Measurements from ENCODE around the gene THEM4. TPM values are rescaled to one million over a fixed set of nuclear protein-coding genes. Genes with fewer than 3 reads are reported as not detected.

The THEM4 gene
- total RNA-seq, 1 experiment from 2014 or later = 41.4 TPM

- H3K36me3 ChIP-seq (ENCODE audit: low read depth) = peaks cover 38% of the 10 kb centered on the region
- CTCF ChIA-PET = interaction anchor here (0.7 to 1.8 kb wide), 3 partner anchors 11 to 104 kb away, joined by 4 to 8 read pairs (median 4); partner anchors contain the start of gene THEM4
These were observed 11.3 kb downstream of the THEM4 start for GRCh38 chr1:151897991-151898431.

DNA sequence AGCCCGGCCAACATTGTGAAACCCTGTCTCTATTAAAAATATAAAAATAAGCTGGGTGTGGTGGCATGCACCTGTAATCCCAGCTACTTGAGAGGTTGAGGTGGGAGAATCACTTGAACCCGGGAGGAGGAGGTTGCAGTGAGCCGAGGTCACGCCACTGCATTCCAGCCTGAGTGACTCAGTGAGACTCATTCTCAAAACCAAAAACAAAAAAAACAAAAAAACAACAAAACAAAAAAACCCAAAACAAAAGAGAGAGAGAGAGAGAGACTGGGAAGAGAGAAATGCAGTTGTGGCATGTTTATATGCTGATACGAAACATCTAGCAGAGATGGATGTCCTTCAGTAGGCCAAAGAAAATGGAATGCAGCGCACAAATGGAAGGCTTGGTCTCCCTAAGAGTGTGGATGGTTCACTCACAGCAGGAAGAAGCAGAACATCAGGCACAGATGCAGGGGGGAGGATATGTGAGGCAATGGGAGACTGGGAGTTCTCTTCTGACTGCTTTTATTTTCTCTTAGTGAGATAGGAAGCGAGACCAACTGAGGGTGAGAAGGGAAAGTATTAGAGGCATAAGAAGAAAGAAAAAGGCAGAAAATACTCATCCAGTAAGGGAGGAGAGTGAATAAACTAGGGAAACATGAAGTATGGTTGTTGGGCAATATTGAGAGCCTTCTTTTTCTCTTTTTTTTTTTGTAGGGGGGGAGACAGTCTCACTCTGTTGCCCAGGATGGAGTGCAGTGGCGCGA lies 16.0 kb downstream of the THEM4 start:
- no peak overlapping the region for H3K27ac ChIP-seq
- ChIA-PET CTCF (no interaction called here), POLR2A (ENCODE audit: unreplicated experiment) (no interaction called here)
- H3K9me3 ChIP-seq (ENCODE audit: insufficient read depth, low read depth) = peaks cover 5% of the 10 kb centered on the region; the same call in 1 of the 2 replicates
- H3K36me3 ChIP-seq (ENCODE audit: low read depth) = peaks cover 51% of the 10 kb centered on the region
- no peak for TF ChIP-seq EZH2 (IDR thresholded peaks at IDR 0.05; ENCODE audit: low read depth)
- TF ChIP-seq, protein P1, sequence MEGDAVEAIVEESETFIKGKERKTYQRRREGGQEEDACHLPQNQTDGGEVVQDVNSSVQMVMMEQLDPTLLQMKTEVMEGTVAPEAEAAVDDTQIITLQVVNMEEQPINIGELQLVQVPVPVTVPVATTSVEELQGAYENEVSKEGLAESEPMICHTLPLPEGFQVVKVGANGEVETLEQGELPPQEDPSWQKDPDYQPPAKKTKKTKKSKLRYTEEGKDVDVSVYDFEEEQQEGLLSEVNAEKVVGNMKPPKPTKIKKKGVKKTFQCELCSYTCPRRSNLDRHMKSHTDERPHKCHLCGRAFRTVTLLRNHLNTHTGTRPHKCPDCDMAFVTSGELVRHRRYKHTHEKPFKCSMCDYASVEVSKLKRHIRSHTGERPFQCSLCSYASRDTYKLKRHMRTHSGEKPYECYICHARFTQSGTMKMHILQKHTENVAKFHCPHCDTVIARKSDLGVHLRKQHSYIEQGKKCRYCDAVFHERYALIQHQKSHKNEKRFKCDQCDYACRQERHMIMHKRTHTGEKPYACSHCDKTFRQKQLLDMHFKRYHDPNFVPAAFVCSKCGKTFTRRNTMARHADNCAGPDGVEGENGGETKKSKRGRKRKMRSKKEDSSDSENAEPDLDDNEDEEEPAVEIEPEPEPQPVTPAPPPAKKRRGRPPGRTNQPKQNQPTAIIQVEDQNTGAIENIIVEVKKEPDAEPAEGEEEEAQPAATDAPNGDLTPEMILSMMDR (conservative IDR thresholded peaks at IDR 0.05) = no peak
- intact Hi-C loops (cut with micrococcal nuclease; ENCODE audit: unreplicated experiment) = no loop called here
- no peaks in the 10 kb centered on the region for H4K20me1 ChIP-seq (ENCODE audit: insufficient read depth)
- no peak overlapping the region for H3K4me3 ChIP-seq
- no peak overlapping the region for H3K4me2 ChIP-seq
- no peak for DNase-seq
- no TSS peak for BruUV-seq (replicated peaks)
- peaks cover 26% of the 10 kb centered on the region for H3K4me1 ChIP-seq (replicated peaks; ENCODE audit: insufficient read depth)
- no peaks in the 10 kb centered on the region for H3K27me3 ChIP-seq (ENCODE audit: insufficient read depth, low read depth)
- peaks cover 22% of the 10 kb centered on the region for H3K79me2 ChIP-seq (ENCODE audit: low read depth)
- H2AFZ ChIP-seq = no peak overlapping the region
- no peaks in the 10 kb centered on the region for H3K9me2 ChIP-seq (ENCODE audit: insufficient read depth)
- H3F3A ChIP-seq (ENCODE audit: insufficient read depth, low read depth) = peaks cover 38% of the 10 kb centered on the region

More at GRCh38 chr1:151897991-151898431, 11.3 kb downstream of the THEM4 start:
- no peak overlapping the region for H2AFZ ChIP-seq
- POLR2A ChIA-PET (ENCODE audit: unreplicated experiment) = interaction anchor here (0.6 to 1.2 kb wide), 5 partner anchors 11 to 139 kb away, joined by 3 to 8 read pairs (median 3); partner anchors contain the start of genes S100A11 and THEM4
- H3K9me2 ChIP-seq (ENCODE audit: insufficient read depth) = no peaks in the 10 kb centered on the region
- peak; percentile 64 to 67 for DNase-seq
- no peaks in the 10 kb centered on the region for H4K20me1 ChIP-seq (ENCODE audit: insufficient read depth)
- H3K27me3 ChIP-seq (ENCODE audit: insufficient read depth, low read depth) = no peaks in the 10 kb centered on the region
- intact Hi-C loops (cut with micrococcal nuclease; ENCODE audit: unreplicated experiment) = no loop called here
- H3K4me2 ChIP-seq = peak overlapping the region; percentile 67
- BruUV-seq (replicated peaks) = TSS peak; percentile 5
- H3K79me2 ChIP-seq (ENCODE audit: low read depth) = peaks cover 67% of the 10 kb centered on the region
- H3F3A ChIP-seq (ENCODE audit: insufficient read depth, low read depth) = peaks cover 36% of the 10 kb centered on the region; the same call in 1 of the 2 replicates
- H3K27ac ChIP-seq = peak overlapping the region; percentile 73
- H3K4me1 ChIP-seq (replicated peaks; ENCODE audit: insufficient read depth) = peaks cover 48% of the 10 kb centered on the region
- peaks cover 27% of the 10 kb centered on the region for H3K9me3 ChIP-seq (ENCODE audit: insufficient read depth, low read depth)
- H3K4me3 ChIP-seq = peak overlapping the region; percentile 33; the same call in 1 of the 2 replicates
- TF ChIP-seq, protein P1 (conservative IDR thresholded peaks at IDR 0.05) = no peak
- TF ChIP-seq EZH2 (IDR thresholded peaks at IDR 0.05; ENCODE audit: low read depth) = no peak

- intact Hi-C loops (cut with micrococcal nuclease; ENCODE audit: unreplicated experiment) = no loop called here
- POLR2A ChIA-PET (ENCODE audit: unreplicated experiment) = no interaction called here
- peaks cover 24% of the 10 kb centered on the region for H3K4me1 ChIP-seq (replicated peaks; ENCODE audit: insufficient read depth)
- CTCF ChIA-PET = no interaction called here
- no peak for DNase-seq
- peaks cover 38% of the 10 kb centered on the region for H3F3A ChIP-seq (ENCODE audit: insufficient read depth, low read depth)
- H3K36me3 ChIP-seq (ENCODE audit: low read depth) = peaks cover 54% of the 10 kb centered on the region
- no peaks in the 10 kb centered on the region for H4K20me1 ChIP-seq (ENCODE audit: insufficient read depth)
- peaks cover 19% of the 10 kb centered on the region for H3K79me2 ChIP-seq (ENCODE audit: low read depth)
- H3K27me3 ChIP-seq (ENCODE audit: insufficient read depth, low read depth) = no peaks in the 10 kb centered on the region
- H3K4me2 ChIP-seq = no peak overlapping the region
- TF ChIP-seq, protein P1 (conservative IDR thresholded peaks at IDR 0.05) = no peak
- H3K27ac ChIP-seq = no peak overlapping the region
- no peaks in the 10 kb centered on the region for H3K9me2 ChIP-seq (ENCODE audit: insufficient read depth)
- H3K9me3 ChIP-seq (ENCODE audit: insufficient read depth, low read depth) = peaks cover 5% of the 10 kb centered on the region; the same call in 1 of the 2 replicates
- no TSS peak for BruUV-seq (replicated peaks)
- no peak overlapping the region for H3K4me3 ChIP-seq
- no peak overlapping the region for H2AFZ ChIP-seq
These were observed 17.1 kb downstream of the THEM4 start for GRCh38 chr1:151892190-151892589.
